Body of pancreas (tissue), 4 donors: ENCODE data around the gene AVEN. TPM values are rescaled to one million over a fixed set of nuclear protein-coding genes. Genes with fewer than 3 reads are reported as not detected.

ENCODE experiments used
- ATAC-seq: fragments of 150-250 bp; one replicate; pipeline ENCODE4 v1.9.1; 2016
- DNase-seq, 4 donors: peaks; one replicate each; pipeline ENCODE4 v3.0.0-alpha.2; 2019
- H3K27ac ChIP-seq, 4 donors: fragments of 200-600 bp; sonication (generic); 1 replicate in 3 of 4; 2 replicates in 1 of 4; pipeline versions ENCODE4 v1.5.1 to v1.6.1; 2016 to 2019; ENCODE audit warnings: mild to moderate bottlenecking in 1 of 4, mixed read lengths in 1 of 4, moderate library complexity in 1 of 4
- H3K27me3 ChIP-seq, 2 donors: fragments of 200-600 bp; sonication (generic); one replicate each; pipeline ENCODE4 v1.6.0; 2016; ENCODE audit warnings: mild to moderate bottlenecking in 1 of 2
- H3K36me3 ChIP-seq, 2 donors: fragments of 200-600 bp; sonication (generic); replicated peaks in 1 of 2; 2 replicates each; pipeline ENCODE4 v1.5.1; 2016; ENCODE audit warnings: low read depth in 2 of 2; ENCODE audit not compliant: insufficient read depth in 1 of 2
- H3K4me1 ChIP-seq: fragments of 200-600 bp; sonication (generic); one replicate; pipeline ENCODE4 v1.6.0; 2016
- H3K4me3 ChIP-seq, 2 donors: fragments of 200-600 bp; sonication (generic); 1 replicate in 1 of 2; 2 replicates in 1 of 2; pipeline ENCODE4 v1.5.1; 2016 to 2019
- H3K9me3 ChIP-seq, 3 donors: fragments of 200-600 bp; sonication (generic); 1 replicate in 2 of 3; 2 replicates in 1 of 3; pipeline ENCODE4 v1.5.1; 2016
- POLR2A ChIP-seq, 3 donors: fragments of 450-650 bp; IDR thresholded peaks; one replicate each; pipeline ENCODE4 v1.6.1; 2016; ENCODE audit warnings: antibody characterized with exemption in 3 of 3, mild to moderate bottlenecking in 2 of 3
- WGBS, 2 donors: methylation state at CpG; one replicate each; pipeline ENCODE4 v1.1.5; 2017; 5-methylcytosine and 5-hydroxymethylcytosine counted together
- intact Hi-C: fragments of 100-400 bp; cut with DNase I; formaldehyde crosslinking; loops from one replicate; pipeline ENCODE4 v1.15.1; 2023
- total RNA-seq, 2 donors: library from RNA; depleted of rRNA; stranded (reverse); fragments of >200 nt; gene quantifications; one replicate each; pipeline ENCODE4 v1.1.0, GENCODE V29; 2016
- TF ChIP-seq, protein P1 (sequence below), 7 experiments: fragments of 450-650 bp in 4 of 7; fragments of 200-600 bp in 3 of 7; sonication (generic) in 3 of 7; IDR thresholded peaks; one replicate each; pipeline ENCODE4 v1.5.1; 2016 to 2019; ENCODE audit warnings: antibody characterized with exemption in 7 of 7

The AVEN gene
- total RNA-seq, 2 donors from 2014 or later = 10.5 to 12.2 TPM

DNA sequence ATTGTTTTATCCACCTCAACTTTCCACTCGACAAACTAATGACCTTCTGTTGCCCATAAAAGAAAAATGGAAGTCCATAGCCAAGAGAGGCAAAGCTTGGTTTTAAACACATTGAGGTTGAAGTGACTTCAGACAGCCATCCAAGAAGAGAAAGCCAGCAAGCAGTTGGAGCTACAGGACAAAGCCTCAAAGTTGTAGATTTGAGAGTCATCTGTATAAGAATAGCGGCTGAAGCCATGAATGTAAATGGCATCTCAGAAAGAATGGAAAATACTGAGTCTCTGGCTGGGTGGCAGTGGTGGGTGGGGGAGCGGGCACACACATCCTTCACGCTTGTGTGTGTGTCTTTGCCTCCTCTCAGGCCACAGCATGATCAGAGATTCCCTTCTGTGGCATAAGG is 194.8 kb downstream of the AVEN start:
- DNase-seq (no peak), ATAC-seq (no peak)
- Histone ChIP-seq H3K9me3 (no peaks in the 10 kb centered on the region), H3K27ac (no peak overlapping the region), H3K4me1 (no peaks in the 10 kb centered on the region), H3K4me3 (no peak overlapping the region), H3K27me3 (no peaks in the 10 kb centered on the region), H3K36me3 (no peaks in the 10 kb centered on the region)
- TF ChIP-seq, protein P1, sequence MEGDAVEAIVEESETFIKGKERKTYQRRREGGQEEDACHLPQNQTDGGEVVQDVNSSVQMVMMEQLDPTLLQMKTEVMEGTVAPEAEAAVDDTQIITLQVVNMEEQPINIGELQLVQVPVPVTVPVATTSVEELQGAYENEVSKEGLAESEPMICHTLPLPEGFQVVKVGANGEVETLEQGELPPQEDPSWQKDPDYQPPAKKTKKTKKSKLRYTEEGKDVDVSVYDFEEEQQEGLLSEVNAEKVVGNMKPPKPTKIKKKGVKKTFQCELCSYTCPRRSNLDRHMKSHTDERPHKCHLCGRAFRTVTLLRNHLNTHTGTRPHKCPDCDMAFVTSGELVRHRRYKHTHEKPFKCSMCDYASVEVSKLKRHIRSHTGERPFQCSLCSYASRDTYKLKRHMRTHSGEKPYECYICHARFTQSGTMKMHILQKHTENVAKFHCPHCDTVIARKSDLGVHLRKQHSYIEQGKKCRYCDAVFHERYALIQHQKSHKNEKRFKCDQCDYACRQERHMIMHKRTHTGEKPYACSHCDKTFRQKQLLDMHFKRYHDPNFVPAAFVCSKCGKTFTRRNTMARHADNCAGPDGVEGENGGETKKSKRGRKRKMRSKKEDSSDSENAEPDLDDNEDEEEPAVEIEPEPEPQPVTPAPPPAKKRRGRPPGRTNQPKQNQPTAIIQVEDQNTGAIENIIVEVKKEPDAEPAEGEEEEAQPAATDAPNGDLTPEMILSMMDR (IDR thresholded peaks at IDR 0.05) = no peak
- TF ChIP-seq POLR2A (IDR thresholded peaks at IDR 0.05) = no peak
- intact Hi-C loops = no loop called here
- 72 to 77% methylated on average over 4 of the region's 4 CpGs for WGBS, 2 donors

DNA sequence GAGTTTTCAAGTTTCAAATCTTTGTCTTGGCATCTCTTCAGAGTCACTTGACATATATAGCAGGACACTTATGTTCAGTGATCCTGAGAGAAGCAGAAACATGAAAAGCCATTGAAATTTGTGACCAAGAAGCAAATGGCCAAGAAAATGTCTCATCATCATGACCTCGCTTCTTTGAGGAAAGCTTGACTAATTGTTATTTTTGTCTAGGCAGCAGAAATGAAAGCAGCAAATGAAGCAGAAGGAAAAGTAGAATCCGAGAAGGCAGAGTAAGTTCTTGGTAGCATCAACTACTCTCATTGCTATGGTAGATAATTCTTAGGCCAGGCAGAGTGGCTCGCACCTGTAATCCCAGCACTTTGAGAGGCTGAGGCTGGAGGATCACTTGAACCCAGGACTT is 198.4 kb downstream of the AVEN start:
- TF ChIP-seq POLR2A (IDR thresholded peaks at IDR 0.05) = no peak
- TF ChIP-seq, protein P1 (IDR thresholded peaks at IDR 0.05) = no peak

DNA sequence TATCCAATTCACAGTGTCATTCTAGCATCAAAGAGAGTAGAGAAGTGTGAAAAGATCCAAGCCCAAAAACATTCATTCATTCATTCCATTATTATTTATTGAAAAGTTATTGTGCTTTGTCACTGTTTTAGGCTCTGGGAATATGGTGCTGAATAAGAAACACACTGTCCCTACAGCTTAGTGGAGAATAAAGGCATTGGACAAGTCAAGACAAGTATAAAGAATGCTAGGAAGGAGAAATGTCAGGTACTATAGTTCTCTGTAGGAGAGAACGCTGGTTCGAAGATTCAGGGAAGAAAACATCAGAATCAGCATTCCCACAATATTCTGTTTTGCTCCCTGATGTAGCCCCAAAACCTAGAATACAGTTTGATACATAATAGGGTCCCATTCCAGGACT is 199.5 kb downstream of the AVEN start:
- H3K27ac ChIP-seq = no peak overlapping the region
- H3K36me3 ChIP-seq = no peaks in the 10 kb centered on the region
- no peak overlapping the region for H3K4me3 ChIP-seq
- H3K27me3 ChIP-seq = no peaks in the 10 kb centered on the region
- DNase-seq = no peak
- no peaks in the 10 kb centered on the region for H3K9me3 ChIP-seq
- no peaks in the 10 kb centered on the region for H3K4me1 ChIP-seq
- TF ChIP-seq POLR2A (IDR thresholded peaks at IDR 0.05) = no peak
- TF ChIP-seq, protein P1 (IDR thresholded peaks at IDR 0.05) = no peak
- intact Hi-C loops = no loop called here
- no peak for ATAC-seq
- WGBS, 2 donors = 66 to 79% methylated on average over 2 of the region's 2 CpGs

More for the DNA sequence above, 198.4 kb downstream of the AVEN start:
- Histone ChIP-seq H3K9me3 (no peaks in the 10 kb centered on the region), H3K27ac (no peak overlapping the region), H3K4me3 (no peak overlapping the region), H3K4me1 (no peaks in the 10 kb centered on the region), H3K36me3 (no peaks in the 10 kb centered on the region), H3K27me3 (no peaks in the 10 kb centered on the region)
- ATAC-seq = no peak
- intact Hi-C loops = no loop called here
- no peak for DNase-seq
- 82 to 88% methylated on average over 3 of the region's 3 CpGs for WGBS, 2 donors

DNA sequence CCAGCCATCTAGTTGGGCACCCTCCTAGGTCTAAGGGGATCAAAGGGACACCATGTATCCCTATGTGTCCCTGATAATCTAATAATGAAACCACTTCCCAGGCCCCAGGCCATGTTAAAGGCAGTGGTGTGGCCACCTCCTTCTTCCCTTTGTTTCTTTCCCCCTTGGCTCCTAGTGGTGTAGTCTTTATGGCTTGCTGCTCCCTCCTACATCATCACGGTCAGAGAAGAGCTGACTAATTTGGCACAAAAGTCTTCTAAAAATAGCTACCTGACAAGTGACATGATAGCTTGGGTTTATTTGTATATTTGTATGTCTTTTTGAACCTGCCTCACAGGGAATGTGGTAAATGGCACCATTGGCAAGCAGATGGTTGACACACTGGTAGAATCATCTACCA is 201.7 kb downstream of the AVEN start:
- ATAC-seq (no peak), DNase-seq (no peak)
- no peaks in the 10 kb centered on the region for H3K4me1 ChIP-seq
- TF ChIP-seq, protein P1 (IDR thresholded peaks at IDR 0.05) = no peak
- TF ChIP-seq POLR2A (IDR thresholded peaks at IDR 0.05) = no peak
- no peaks in the 10 kb centered on the region for H3K36me3 ChIP-seq
- intact Hi-C loops = no loop called here
- no peaks in the 10 kb centered on the region for H3K9me3 ChIP-seq
- H3K27me3 ChIP-seq = no peaks in the 10 kb centered on the region
- WGBS, 2 donors = 76 to 81% methylated on average over 1 of the region's 1 CpG
- no peak overlapping the region for H3K27ac ChIP-seq
- H3K4me3 ChIP-seq = no peak overlapping the region

DNA sequence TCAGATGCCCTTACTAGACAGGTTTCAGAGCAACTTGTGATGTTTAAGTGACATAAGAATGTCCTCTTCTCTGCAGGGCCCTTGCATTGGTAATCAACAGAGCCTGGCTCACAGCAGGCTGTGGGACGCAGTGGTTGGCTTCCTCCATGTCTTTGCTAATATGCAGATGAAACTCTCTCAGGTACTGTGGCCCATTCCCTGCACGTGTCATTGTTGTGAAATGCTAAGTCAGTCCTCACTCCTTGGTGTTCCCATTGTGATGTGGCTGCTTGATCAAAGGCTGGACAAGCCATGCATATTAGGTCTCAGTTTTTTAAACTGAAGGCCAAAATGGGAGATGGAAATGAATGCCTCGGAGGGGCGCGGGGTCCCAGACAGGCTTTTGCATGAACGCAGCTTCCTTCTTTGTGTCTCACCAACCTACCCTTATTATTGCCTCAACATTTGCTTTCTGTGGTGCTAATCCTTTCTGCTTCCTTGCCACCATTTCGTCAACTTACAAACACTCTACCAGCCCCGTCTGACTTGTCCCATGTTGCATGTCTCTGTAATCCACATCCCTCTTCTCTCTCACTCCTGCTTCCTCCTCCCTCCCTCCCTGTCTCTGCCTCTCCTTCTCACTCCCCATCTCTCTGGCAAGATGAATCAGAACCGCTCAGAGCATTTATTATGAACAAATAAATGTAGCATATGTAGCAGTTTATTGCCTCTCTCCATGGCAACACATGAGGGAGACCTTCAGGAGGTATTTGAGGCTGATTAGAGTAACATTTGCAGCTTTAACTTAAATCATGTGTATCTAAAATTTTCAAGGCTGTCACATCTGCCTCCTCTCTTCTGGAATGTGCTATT is 203.9 kb downstream of the AVEN start:
- intact Hi-C loops = no loop called here
- Histone ChIP-seq H3K36me3 (no peaks in the 10 kb centered on the region), H3K9me3 (no peaks in the 10 kb centered on the region), H3K27ac (no peak overlapping the region), H3K4me1 (no peaks in the 10 kb centered on the region), H3K4me3 (no peak overlapping the region), H3K27me3 (no peaks in the 10 kb centered on the region)
- WGBS, 2 donors = 33 to 37% methylated on average over 9 of the region's 9 CpGs
- TF ChIP-seq, protein P1 (IDR thresholded peaks at IDR 0.05) = no peak
- no peak for ATAC-seq
- DNase-seq = no peak
